ENCODE results near the gene DIP2C.
"Not testable (repeated sequence)": the region's sequence is repeated elsewhere in the genome, so short reads cannot be mapped to it uniquely, and the experiment has no call there.

DIP2C gene

GRCh38 chr10:550665-551372 lies 138.6 kb downstream of the DIP2C start:
- DNase-seq, result no peak

DNA sequence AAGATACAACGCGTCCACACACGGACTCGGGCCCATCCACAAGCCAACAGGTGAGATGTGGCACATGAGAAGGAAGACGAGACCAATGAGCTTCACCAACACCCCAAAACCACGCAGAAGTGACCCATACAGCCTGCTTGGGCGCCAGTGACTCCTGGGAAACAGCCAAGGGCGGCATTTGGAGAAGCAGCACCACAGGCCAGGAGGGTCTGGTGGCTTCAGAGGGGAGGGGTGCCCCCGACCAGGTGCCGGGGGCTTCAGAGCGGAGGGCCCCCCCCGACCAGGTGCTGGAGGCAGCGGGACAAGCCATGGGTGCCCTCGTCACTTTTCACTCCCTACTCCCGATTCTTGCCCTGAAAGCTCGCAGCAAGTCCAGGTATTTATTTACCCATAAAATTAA lies 140.1 kb downstream of the DIP2C start:
- DNase-seq, result no peak

- no peak for DNase-seq
Measured at GRCh38 chr10:548238-548901, 141.1 kb downstream of the DIP2C start.

DNA sequence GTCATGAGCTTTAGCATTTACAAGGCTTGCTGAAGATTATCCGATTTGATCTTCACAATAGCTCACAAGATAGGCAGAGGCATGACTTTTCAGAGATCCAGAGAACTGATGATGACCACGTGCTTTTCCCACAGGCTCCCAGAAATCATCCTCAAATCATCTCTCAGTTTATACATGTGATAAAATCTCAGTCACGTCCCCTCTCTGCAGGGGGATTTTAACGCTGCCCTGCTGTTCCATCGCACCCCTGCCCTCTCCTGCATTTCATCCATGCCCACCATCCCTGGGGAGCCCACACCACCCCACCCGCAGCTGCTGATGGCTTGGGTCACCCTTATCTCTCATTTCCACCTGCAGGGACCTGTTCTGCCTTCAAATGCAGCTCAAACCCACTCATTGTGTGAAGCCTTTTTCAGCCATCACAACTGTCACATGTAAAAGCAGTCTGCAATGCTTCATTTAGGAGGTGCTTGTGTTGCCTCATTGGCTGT lies 141.8 kb downstream of the DIP2C start:
- DNase-seq, result no peak

GRCh38 chr10:546971-547590 lies 142.4 kb downstream of the DIP2C start:
- DNase-seq, result no peak

DNA sequence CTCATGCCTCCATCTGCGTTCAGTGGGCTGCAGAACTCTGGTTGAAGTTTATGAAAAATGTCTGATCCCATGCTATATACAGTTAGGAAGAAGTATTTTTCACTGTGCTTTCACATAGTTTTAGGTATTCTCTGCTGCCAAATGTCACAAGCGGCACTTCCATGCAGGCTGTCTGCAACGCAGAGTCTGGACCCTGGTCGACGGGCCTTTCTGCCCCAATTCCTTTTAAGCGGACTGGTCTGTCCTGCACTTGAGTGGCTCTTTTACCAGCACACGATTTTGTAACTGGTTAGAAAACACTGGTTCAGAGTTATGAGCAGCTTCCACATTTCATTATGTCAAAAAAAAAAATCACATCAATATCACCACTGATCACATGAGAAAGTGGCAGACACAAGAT lies 143.0 kb downstream of the DIP2C start:
- no peak for DNase-seq

DNA sequence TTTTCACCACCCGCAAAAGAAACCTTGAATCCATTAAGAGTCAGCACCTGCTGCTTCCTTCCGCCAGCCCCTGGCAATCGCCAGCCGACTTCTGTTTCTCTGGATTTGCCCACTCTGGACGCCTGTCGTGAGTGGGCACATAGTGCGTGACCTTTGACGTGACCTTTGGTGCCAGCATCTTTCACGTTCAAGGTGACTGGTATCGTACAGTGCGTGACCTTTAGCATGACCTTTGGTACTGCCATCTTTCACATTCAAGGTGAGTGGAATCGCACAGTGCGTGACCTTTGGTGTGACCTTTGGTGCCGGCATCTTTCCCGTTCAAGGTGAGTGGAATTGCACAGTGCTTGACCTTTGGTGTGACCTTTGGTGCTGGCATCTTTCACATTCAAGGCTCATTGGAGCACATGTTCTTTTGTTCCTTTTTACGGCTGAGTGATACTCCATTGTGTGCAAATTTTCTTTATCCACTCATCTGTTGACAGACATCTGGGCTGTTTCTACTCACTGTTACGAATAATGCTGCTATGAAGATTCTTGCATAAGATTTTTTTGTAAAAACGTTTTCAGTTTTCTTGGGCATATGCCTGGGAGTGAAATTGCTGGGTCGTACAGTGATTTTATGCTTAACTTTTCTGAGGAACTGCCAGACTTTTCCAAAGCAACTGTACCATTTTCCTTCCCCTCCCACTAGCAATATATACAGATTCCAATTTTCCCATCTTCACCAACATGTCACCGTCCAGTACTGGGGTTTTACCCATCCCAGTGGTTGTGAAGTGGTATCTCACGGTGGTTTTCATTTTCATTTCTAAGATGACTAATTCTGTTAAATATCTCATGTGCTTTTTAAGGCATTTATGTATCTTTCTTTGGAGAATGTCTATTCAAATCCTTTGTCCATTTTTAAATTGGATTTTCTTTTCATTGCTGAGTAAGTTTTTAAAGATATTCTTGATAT lies 145.3 kb downstream of the DIP2C start:
- no peak for DNase-seq

DNA sequence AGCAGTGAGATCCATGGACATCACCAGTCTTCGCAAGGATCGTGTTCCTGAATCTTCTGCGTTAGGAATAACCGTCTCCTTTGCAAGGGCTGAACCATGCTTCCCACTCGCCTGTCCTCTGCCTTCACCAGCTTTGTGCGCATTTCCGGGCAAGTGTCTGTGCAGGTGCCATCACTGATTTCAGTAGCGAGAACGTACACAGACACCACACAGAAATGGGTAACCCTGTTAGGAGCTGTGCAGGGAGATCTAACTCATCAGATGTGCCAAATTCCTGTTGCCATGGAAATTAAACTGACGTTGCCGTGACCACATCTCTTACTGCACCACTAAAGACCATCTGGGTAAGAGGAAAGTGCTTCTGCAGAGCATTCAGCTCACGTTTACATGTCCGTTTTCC lies 146.3 kb downstream of the DIP2C start:
- no peak for DNase-seq

- DNase-seq, result no peak
Measured at GRCh38 chr10:541750-542371, 147.6 kb downstream of the DIP2C start.

GRCh38 chr10:541041-541440 lies 148.4 kb downstream of the DIP2C start:
- DNase-seq, result no peak

GRCh38 chr10:538895-539294 lies 150.6 kb downstream of the DIP2C start:
- DNase-seq, result no peak

GRCh38 chr10:536935-537334 lies 152.5 kb downstream of the DIP2C start:
- DNase-seq, result no peak

DNA sequence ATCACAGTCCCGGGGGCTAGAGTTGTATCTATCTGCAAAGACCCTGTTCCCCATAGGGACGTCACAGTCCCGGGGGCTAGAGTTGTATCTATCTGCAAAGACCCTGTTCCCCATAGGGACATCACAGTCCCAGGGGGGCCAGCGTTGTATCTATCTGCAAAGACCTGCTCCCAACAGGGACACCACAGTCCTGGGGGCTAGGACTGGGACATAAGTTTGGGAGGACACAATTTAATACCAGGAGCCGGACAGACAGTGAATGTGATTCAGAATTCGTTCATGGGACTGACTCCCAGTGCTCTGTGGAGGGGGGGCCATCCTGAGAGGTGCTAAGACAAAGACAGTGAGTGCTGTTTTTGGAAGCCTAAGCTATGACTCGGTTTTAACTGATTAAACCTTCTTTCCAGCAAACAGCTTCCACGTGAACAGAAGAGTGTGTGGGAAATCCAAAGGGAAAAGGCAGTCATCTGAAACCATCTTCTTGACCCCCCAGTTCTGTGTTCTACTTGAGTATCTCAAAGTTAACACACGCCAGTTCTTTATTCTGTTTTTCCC lies 153.0 kb downstream of the DIP2C start:
- no peak for DNase-seq

GRCh38 chr10:535952-536351 lies 153.5 kb downstream of the DIP2C start:
- no peak for DNase-seq

DNA sequence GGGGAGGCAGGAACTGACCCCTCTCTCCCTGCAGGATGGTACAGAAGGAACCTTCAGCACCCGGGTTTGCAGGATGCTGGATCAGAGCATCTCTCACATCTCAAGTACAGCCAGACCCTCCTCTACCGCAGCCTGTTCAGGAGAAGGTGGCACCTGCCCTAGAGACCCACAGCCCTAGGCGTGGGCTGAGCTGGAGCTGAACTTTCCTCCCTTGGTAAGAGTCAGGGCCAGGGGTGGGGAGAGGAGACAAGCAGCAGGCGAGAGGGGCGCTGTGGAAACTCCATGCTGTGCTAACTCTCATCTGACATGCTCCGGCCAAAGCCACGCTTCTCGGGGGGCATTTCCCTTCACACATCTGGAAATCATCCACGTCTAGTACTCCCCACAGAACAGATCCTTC lies 154.4 kb downstream of the DIP2C start:
- DNase-seq, result no peak

DNA sequence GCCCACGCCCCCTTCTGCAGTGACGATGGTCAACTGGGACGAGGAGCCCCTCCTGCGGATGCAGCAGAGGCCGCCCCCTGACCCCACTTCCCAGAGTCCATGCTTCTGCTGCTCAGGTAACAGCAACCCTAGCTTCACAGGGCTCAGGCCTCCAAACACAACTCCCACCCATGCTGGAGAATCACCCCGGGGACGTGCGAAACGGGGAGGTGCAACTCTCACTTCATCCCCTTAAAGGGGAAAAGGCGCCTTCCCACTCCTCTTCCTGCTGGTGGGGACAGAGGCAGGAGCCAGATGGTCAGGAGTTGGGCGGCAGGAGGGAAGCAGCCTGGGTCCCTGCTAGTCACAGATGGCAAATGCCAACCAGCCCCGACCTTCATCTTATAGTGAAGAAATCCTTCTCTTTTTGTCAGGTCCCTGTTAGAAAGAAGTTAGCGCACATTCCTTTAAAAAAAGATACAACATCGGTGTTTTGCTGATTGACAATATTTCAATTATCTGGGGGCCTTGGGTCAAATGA lies 155.4 kb downstream of the DIP2C start:
- DNase-seq, result no peak

DNA sequence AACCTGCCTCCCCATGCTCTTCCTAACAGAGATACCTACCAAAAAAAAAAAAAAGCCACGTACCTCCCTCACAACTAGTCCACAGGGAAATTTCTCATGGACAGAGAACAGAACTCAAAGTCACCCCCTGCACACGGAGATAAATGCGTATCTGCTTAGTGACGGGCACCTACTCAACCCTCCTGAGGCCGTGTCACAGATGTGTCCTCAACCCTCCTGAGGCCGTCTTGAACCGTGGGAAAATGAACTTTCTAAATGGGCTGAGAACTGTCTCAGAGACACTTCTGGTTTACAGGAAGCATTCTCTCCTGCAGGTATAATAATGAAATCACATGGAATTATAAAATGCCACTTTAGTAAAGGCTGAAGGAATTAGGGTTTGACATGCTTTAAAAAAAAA lies 155.9 kb downstream of the DIP2C start:
- DNase-seq, result no peak

DNA sequence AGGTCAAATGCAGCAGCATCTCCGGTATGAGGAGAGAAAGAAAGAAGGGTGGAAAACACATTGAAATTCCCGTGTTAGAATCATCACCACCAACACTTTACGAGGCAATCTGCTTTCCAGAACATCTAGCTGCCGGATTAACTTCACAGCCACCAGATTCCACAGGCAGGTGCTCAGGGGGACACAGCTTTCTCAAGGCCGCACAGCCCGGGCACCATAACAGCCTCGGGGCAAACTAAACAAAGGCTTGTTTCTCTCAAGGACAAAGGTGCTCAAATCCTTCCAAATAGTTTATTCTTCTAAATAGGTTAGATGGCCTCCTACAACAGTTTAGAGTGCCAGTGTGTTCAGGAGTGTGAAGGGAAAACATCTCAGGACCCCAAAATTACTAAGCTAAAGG lies 156.3 kb downstream of the DIP2C start:
- DNase-seq, result no peak

- DNase-seq, result not testable (repeated sequence)
Measured at GRCh38 chr10:532331-532730, 157.1 kb downstream of the DIP2C start.

DNA sequence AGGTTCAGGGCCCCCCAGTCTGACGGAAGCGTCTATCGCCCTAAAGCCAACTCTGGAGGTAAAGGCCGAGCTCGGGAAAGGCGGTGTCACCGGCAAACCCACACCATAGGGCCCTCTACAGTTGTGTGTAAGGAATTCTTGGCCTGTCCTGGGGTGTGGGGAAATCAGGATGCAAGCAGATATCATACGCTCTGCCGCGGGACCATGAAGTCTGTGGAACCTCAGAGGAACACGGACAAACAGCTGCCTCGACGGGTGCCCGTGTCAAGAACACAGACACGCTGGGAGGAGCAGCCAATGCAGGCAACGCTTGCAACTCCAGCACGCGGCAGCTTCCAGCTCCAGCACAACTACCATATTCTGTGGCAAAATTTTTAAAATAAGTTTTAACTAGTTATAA lies 157.9 kb downstream of the DIP2C start:
- no peak for DNase-seq

GRCh38 chr10:530717-531116 lies 158.8 kb downstream of the DIP2C start:
- DNase-seq, result no peak
